H1 (cell line): Measurements from ENCODE around the gene PDXDC1. TPM values are rescaled to one million over a fixed set of nuclear protein-coding genes. Genes with fewer than 3 reads are reported as not detected.
"Not testable (repeated sequence)": the region's sequence is repeated elsewhere in the genome, so short reads cannot be mapped to it uniquely, and the experiment has no call there.

Source experiments
- CTCF ChIA-PET: fragments of 300-600 bp; sonication (Branson Sonifier 250); formaldehyde crosslinking; loops from one replicate; lab custom pipeline; 2021; ENCODE audit not compliant: partially characterized antibody; lab: Charles Lee
- POLR2A ChIA-PET: fragments of 300-600 bp; sonication (Branson Sonifier 250); formaldehyde crosslinking; loops from one replicate; lab custom pipeline; 2021; ENCODE audit warnings: inconsistent platforms; ENCODE audit not compliant: partially characterized antibody; lab: Charles Lee
- DNase-seq, 2 experiments: peaks; one replicate each; pipeline versions ENCODE4 v3.0.0 to v3.0.0-alpha.2; 2010 to 2022; ENCODE audit warnings: low spot score in 2 of 2, low read depth in 1 of 2, mixed read lengths in 1 of 2
- FAIRE-seq: peaks from 2 replicates; lab custom pipeline; 2011; peaks lifted over from hg19 to GRCh38; lab: Jason Lieb, UNC
- H2AFZ ChIP-seq: 2 replicates; pipeline ENCODE4 v1.8.1; 2012; ENCODE audit warnings: low read length, inconsistent platforms
- H2AK5ac ChIP-seq: 2 replicates; pipeline ENCODE4 v1.6.1; 2013; ENCODE audit warnings: low read depth, low read length
- H2BK120ac ChIP-seq: replicated peaks from 2 replicates; pipeline ENCODE3; 2013; ENCODE audit warnings: low read depth, low read length, inconsistent platforms
- H2BK12ac ChIP-seq: 2 replicates; pipeline ENCODE4 v1.6.1; 2013; ENCODE audit warnings: low read depth, low read length
- H2BK15ac ChIP-seq: 2 replicates; pipeline ENCODE4 v1.6.1; 2013; ENCODE audit warnings: low read length
- H2BK20ac ChIP-seq: 2 replicates; pipeline ENCODE4 v1.6.1; 2013; ENCODE audit warnings: low read length
- H2BK5ac ChIP-seq: 2 replicates; pipeline ENCODE4 v1.6.1; 2013; ENCODE audit warnings: low read depth, low read length
- H3K14ac ChIP-seq: 2 replicates; pipeline ENCODE4 v1.6.1; 2013; ENCODE audit warnings: inconsistent platforms; ENCODE audit not compliant: insufficient read length
- H3K18ac ChIP-seq: 2 replicates; pipeline ENCODE4 v1.6.1; 2013; ENCODE audit warnings: low read length; ENCODE audit errors: extremely low read depth
- H3K23ac ChIP-seq: 2 replicates; pipeline ENCODE4 v1.6.1; 2013; ENCODE audit warnings: inconsistent platforms; ENCODE audit not compliant: insufficient read length
- H3K23me2 ChIP-seq: 2 replicates; pipeline ENCODE4 v1.6.1; 2013; ENCODE audit warnings: low read depth, low read length
- H3K27ac ChIP-seq: 2 replicates; pipeline ENCODE4 v1.6.1; 2011; ENCODE audit warnings: low read depth, low read length, inconsistent platforms
- H3K27me3 ChIP-seq, 4 experiments: replicated peaks in 1 of 4; 1 replicate in 1 of 4; 2 replicates in 3 of 4; pipeline versions ENCODE4 v1.6.1 to v1.8.1; 2011 to 2013; ENCODE audit warnings: low read length in 3 of 4, mild to moderate bottlenecking in 3 of 4, inconsistent platforms in 2 of 4, mixed read lengths in 2 of 4, moderate library complexity in 1 of 4; ENCODE audit not compliant: control insufficient read depth in 3 of 4, insufficient read depth in 3 of 4; ENCODE audit errors: extremely low read depth in 1 of 4
- H3K36me3 ChIP-seq, 4 experiments: 2 replicates each; pipeline versions ENCODE4 v1.6.1 to v1.8.1; 2011 to 2013; ENCODE audit warnings: mild to moderate bottlenecking in 4 of 4, low read length in 3 of 4, moderate library complexity in 2 of 4, control low read depth in 1 of 4, inconsistent platforms in 1 of 4; ENCODE audit not compliant: insufficient read depth in 4 of 4, control insufficient read depth in 2 of 4
- H3K4ac ChIP-seq: replicated peaks from 2 replicates; pipeline ENCODE3; 2013; ENCODE audit warnings: low read length, low read depth, mixed read lengths, inconsistent platforms; ENCODE audit not compliant: insufficient read length
- H3K4me1 ChIP-seq, 4 experiments: replicated peaks in 1 of 4; 1 replicate in 1 of 4; 2 replicates in 3 of 4; pipeline versions ENCODE4 v1.6.1 to v1.8.1; 2011 to 2013; ENCODE audit warnings: low read length in 3 of 4, inconsistent platforms in 2 of 4, mixed read lengths in 1 of 4; ENCODE audit not compliant: insufficient read depth in 4 of 4, control insufficient read depth in 3 of 4
- H3K4me2 ChIP-seq, 2 experiments: 2 replicates each; pipeline versions ENCODE4 v1.6.1 to v1.8.1; 2011 to 2013; ENCODE audit warnings: low read depth in 2 of 2, low read length in 2 of 2, control low read depth in 1 of 2, inconsistent platforms in 1 of 2, mild to moderate bottlenecking in 1 of 2; ENCODE audit not compliant: insufficient read depth in 1 of 2
- H3K4me3 ChIP-seq, 4 experiments: fragments of 200-600, 300-600 bp in 1 of 4; sonication (generic), shearing (Covaris generic), sonication (Bioruptor Twin) in 1 of 4; 2 replicates each; pipeline versions ENCODE4 v1.5.1 to v1.8.1; 2011 to 2016; ENCODE audit warnings: low read length in 4 of 4, low read depth in 3 of 4, control low read depth in 2 of 4, inconsistent platforms in 2 of 4, mild to moderate bottlenecking in 2 of 4, mixed read lengths in 1 of 4, moderate library complexity in 1 of 4; ENCODE audit not compliant: insufficient read depth in 2 of 4; ENCODE audit errors: extremely low read depth in 1 of 4
- H3K56ac ChIP-seq: replicated peaks from 2 replicates; pipeline ENCODE3; 2013; ENCODE audit warnings: low read depth, mild to moderate bottlenecking, mixed read lengths, low read length, inconsistent platforms; ENCODE audit not compliant: insufficient read length
- H3K79me1 ChIP-seq: 2 replicates; pipeline ENCODE4 v1.6.1; 2013; ENCODE audit warnings: low read depth, low read length, control low read depth
- H3K79me2 ChIP-seq, 2 experiments: 2 replicates each; pipeline versions ENCODE4 v1.6.1 to v1.8.1; 2012 to 2013; ENCODE audit warnings: low read length in 2 of 2, mild to moderate bottlenecking in 2 of 2, inconsistent platforms in 1 of 2; ENCODE audit not compliant: insufficient read depth in 2 of 2, control insufficient read depth in 1 of 2
- H3K9ac ChIP-seq, 4 experiments: replicated peaks in 1 of 4; 1 replicate in 1 of 4; 2 replicates in 3 of 4; pipeline versions ENCODE4 v1.6.1 to v1.8.1; 2011 to 2013; ENCODE audit warnings: low read depth in 3 of 4, low read length in 3 of 4, control low read depth in 2 of 4, mild to moderate bottlenecking in 2 of 4, moderate library complexity in 2 of 4, inconsistent platforms in 1 of 4; ENCODE audit errors: extremely low read depth in 1 of 4
- H3K9me3 ChIP-seq, 2 experiments: 2 replicates each; pipeline versions ENCODE4 v1.6.1 to v1.8.1; 2012 to 2013; ENCODE audit warnings: mild to moderate bottlenecking in 2 of 2, moderate library complexity in 2 of 2, control low read depth in 1 of 2, inconsistent platforms in 1 of 2, low read depth in 1 of 2, low read length in 1 of 2, mixed read lengths in 1 of 2; ENCODE audit not compliant: insufficient read depth in 2 of 2
- H4K20me1 ChIP-seq, 2 experiments: replicated peaks in 1 of 2; 2 replicates each; pipeline versions ENCODE3 to v1.8.1; 2011 to 2013; ENCODE audit warnings: inconsistent platforms in 2 of 2, low read length in 2 of 2, mild to moderate bottlenecking in 1 of 2; ENCODE audit not compliant: insufficient read depth in 2 of 2, control insufficient read depth in 1 of 2
- H4K5ac ChIP-seq: 2 replicates; pipeline ENCODE4 v1.6.1; 2013; ENCODE audit warnings: low read length, low read depth, mixed read lengths, inconsistent platforms; ENCODE audit not compliant: insufficient read length
- H4K8ac ChIP-seq: 2 replicates; pipeline ENCODE4 v1.8.0; 2013; ENCODE audit warnings: mild to moderate bottlenecking, moderate library complexity, low read length, inconsistent platforms; ENCODE audit not compliant: insufficient read depth; ENCODE audit errors: extremely low read depth
- H4K91ac ChIP-seq: replicated peaks from 2 replicates; pipeline ENCODE3; 2013; ENCODE audit warnings: low read length, mixed read lengths, inconsistent platforms; ENCODE audit not compliant: insufficient read length
- CHD2 ChIP-seq: IDR thresholded peaks from 2 replicates; pipeline ENCODE4 v1.6.1; 2012; ENCODE audit warnings: low read length, improper control_type of control experiment
- CREB1 ChIP-seq: IDR thresholded peaks from 2 replicates; pipeline ENCODE4 v1.6.1; 2012; ENCODE audit warnings: inconsistent platforms
- GTF2F1 ChIP-seq: IDR thresholded peaks from 2 replicates; pipeline ENCODE4 v1.6.1; 2012; ENCODE audit warnings: low read depth, low read length, improper control_type of control experiment, borderline replicate concordance
- KDM4A ChIP-seq: IDR thresholded peaks from one replicate; pipeline ENCODE4 v1.7.1; 2012; ENCODE audit warnings: low read depth, mild to moderate bottlenecking, moderate library complexity, low read length, inconsistent platforms; ENCODE audit not compliant: severe bottlenecking
- SP2 ChIP-seq: IDR thresholded peaks from 2 replicates; pipeline ENCODE4 v1.6.1; 2012; ENCODE audit warnings: mild to moderate bottlenecking, low read length, inconsistent platforms
- TAF1 ChIP-seq: IDR thresholded peaks from 2 replicates; pipeline ENCODE4 v1.6.1; 2011; ENCODE audit warnings: mild to moderate bottlenecking, low read depth, low read length
- TAF7 ChIP-seq: optimal IDR thresholded peaks from 2 replicates; pipeline ENCODE3; 2011; ENCODE audit warnings: low read depth, mild to moderate bottlenecking, inconsistent platforms, low read length, moderate library complexity, borderline replicate concordance
- TBP ChIP-seq: IDR thresholded peaks from 2 replicates; pipeline ENCODE4 v1.6.1; 2011; ENCODE audit warnings: low read depth, low read length, improper control_type of control experiment
- YY1 ChIP-seq: IDR thresholded peaks from 2 replicates; pipeline ENCODE4 v1.6.1; 2011; ENCODE audit warnings: low read depth, mild to moderate bottlenecking, low read length
- WGBS, 2 experiments: shearing (Covaris generic) in 1 of 2; methylation state at CpG; one replicate each; pipeline versions ENCODE4 v1.1.6 to v1.1.7; 2013 to 2015; ENCODE audit warnings: low lambda C conversion rate in 2 of 2, mixed read lengths in 2 of 2, inconsistent platforms in 1 of 2, low coverage in 1 of 2, missing lambda C conversion rate in 1 of 2; ENCODE audit not compliant: insufficient replicate concordance in 2 of 2, insufficient coverage in 1 of 2, insufficient read length in 1 of 2; ENCODE audit errors: extremely low coverage in 1 of 2, missing lambda C conversion rate in 1 of 2; 5-methylcytosine and 5-hydroxymethylcytosine counted together
- polyA plus RNA-seq, 7 experiments: library from polyadenylated mRNA; depleted of rRNA in 3 of 7; stranded (reverse) in 5 of 7; unstranded in 2 of 7; fragments of >200 nt in 5 of 7; fragments of 200-250 nt in 2 of 7; gene quantifications; 1 replicate in 5 of 7; 2 replicates in 1 of 7; 4 replicates in 1 of 7; pipeline versions ENCODE4 v1.2.1 to v1.2.3, GENCODE V29; 2011 to 2013; ENCODE audit warnings: missing spikeins in 2 of 7, mixed read lengths in 2 of 7
- total RNA-seq: library from RNA; stranded (reverse); fragmentation: NEBNext Ultra II Directional; extraction: Animal tissue kit (Norgen Biotek cat#: 25700); gene quantifications from 2 replicates; pipeline ENCODE4 v1.2.1, GENCODE V29; 2021

The PDXDC1 gene
- total and polyA plus RNA-seq, 2 of the 8 experiments (the other 6 are each of a cell fraction or from before 2014, with no cell fraction given): 56.6 to 118 TPM

- TF ChIP-seq TBP: peak; percentile 91
- 0 out of 2 replicates have a peak, but pooled peaks have one; percentile 58 for TF ChIP-seq GTF2F1
- TF ChIP-seq YY1: peak; percentile 84
- peak; percentile 91 for TF ChIP-seq TAF1
- peak; percentile 33 for TF ChIP-seq KDM4A
- TF ChIP-seq CREB1: peak; percentile 65
- 0 out of 2 replicates have a peak, but pooled peaks have one; percentile 52 for TF ChIP-seq CHD2
- peak; percentile 64; the same call in 1 of the 2 replicates for TF ChIP-seq SP2
- peak; percentile 62 for TF ChIP-seq TAF7
Observed at GRCh38 chr16:15093955-15094827, 119.4 kb downstream of the PDXDC1 start, which contains the start of gene RRN3 (continued).

GRCh38 chr16:15096583-15096972, 121.8 kb downstream of the PDXDC1 start:
- H3K18ac ChIP-seq, H3K36me3 ChIP-seq, H3K27me3 ChIP-seq, H2BK15ac ChIP-seq, POLR2A ChIA-PET, H2BK12ac ChIP-seq, H3K9ac ChIP-seq, H2BK120ac ChIP-seq, H3K9me3 ChIP-seq, H2AK5ac ChIP-seq, H3K23me2 ChIP-seq, H3K56ac ChIP-seq, H2AFZ ChIP-seq, H4K8ac ChIP-seq, H2BK20ac ChIP-seq, H3K79me1 ChIP-seq, H3K27ac ChIP-seq, FAIRE-seq, H3K4me2 ChIP-seq, H3K4ac ChIP-seq, H4K20me1 ChIP-seq, H3K4me3 ChIP-seq, DNase-seq, CTCF ChIA-PET, H3K14ac ChIP-seq, H4K5ac ChIP-seq, H2BK5ac ChIP-seq, H4K91ac ChIP-seq, H3K4me1 ChIP-seq, H3K23ac ChIP-seq: not testable (repeated sequence)
- H3K79me2 ChIP-seq: peaks cover 4 to 15% of the 10 kb centered on the region in 2 experiments; a peak in 2 of 4 replicates
- 94% methylated on average over 9 of the region's 9 CpGs; no CpG with 5 or more reads in 1 of the 2 experiments for WGBS, 2 experiments
